IPS-15b (cell line): ENCODE data around the gene STX1A.

Source experiments
- H3K27me3 ChIP-seq: one replicate; pipeline ENCODE4 v1.6.1; 2013; ENCODE audit warnings: low read length; ENCODE audit not compliant: control insufficient read depth, insufficient read depth
- H3K36me3 ChIP-seq: one replicate; pipeline ENCODE4 v1.6.1; 2013; ENCODE audit warnings: low read length; ENCODE audit not compliant: control insufficient read depth, insufficient read depth
- H3K4me1 ChIP-seq: one replicate; pipeline ENCODE4 v1.6.1; 2013; ENCODE audit warnings: mild to moderate bottlenecking, low read length; ENCODE audit not compliant: control insufficient read depth, insufficient read depth
- H3K4me3 ChIP-seq: one replicate; pipeline ENCODE4 v1.5.1; 2013; ENCODE audit warnings: low read depth, low read length
- H3K9ac ChIP-seq: one replicate; pipeline ENCODE4 v1.6.1; 2013; ENCODE audit warnings: low read depth, mild to moderate bottlenecking, low read length
- H3K9me3 ChIP-seq: one replicate; pipeline ENCODE4 v1.6.1; 2013; ENCODE audit warnings: mild to moderate bottlenecking, low read length; ENCODE audit not compliant: control insufficient read depth, insufficient read depth

Gene STX1A

GRCh38 chr7:73703757-73704639, 15.5 kb downstream of the STX1A start:
- peak overlapping the region; percentile 46 for H3K4me3 ChIP-seq
- H3K36me3 ChIP-seq = peaks cover 27% of the 10 kb centered on the region
- H3K9ac ChIP-seq = peak overlapping the region; percentile 27
- H3K4me1 ChIP-seq = peaks cover 17% of the 10 kb centered on the region
- no peaks in the 10 kb centered on the region for H3K27me3 ChIP-seq
- H3K9me3 ChIP-seq = no peaks in the 10 kb centered on the region

GRCh38 chr7:73703225-73703624, 16.2 kb downstream of the STX1A start:
- Histone ChIP-seq H3K4me1 (peaks cover 17% of the 10 kb centered on the region), H3K9me3 (no peaks in the 10 kb centered on the region), H3K9ac (peak overlapping the region; percentile 27), H3K4me3 (peak overlapping the region; percentile 46), H3K27me3 (no peaks in the 10 kb centered on the region), H3K36me3 (peaks cover 30% of the 10 kb centered on the region)

GRCh38 chr7:73702665-73703064, 16.8 kb downstream of the STX1A start:
- Histone ChIP-seq H3K4me1 (peaks cover 17% of the 10 kb centered on the region), H3K36me3 (peaks cover 31% of the 10 kb centered on the region), H3K27me3 (no peaks in the 10 kb centered on the region), H3K9me3 (no peaks in the 10 kb centered on the region), H3K4me3 (no peak overlapping the region), H3K9ac (no peak overlapping the region)

- Histone ChIP-seq H3K9me3 (no peaks in the 10 kb centered on the region), H3K9ac (no peak overlapping the region), H3K27me3 (no peaks in the 10 kb centered on the region), H3K4me1 (peaks cover 17% of the 10 kb centered on the region), H3K36me3 (peaks cover 35% of the 10 kb centered on the region), H3K4me3 (no peak overlapping the region)
These were observed 17.2 kb downstream of the STX1A start for GRCh38 chr7:73702226-73702625.

GRCh38 chr7:73701357-73701995, 18.0 kb downstream of the STX1A start:
- peaks cover 38% of the 10 kb centered on the region for H3K36me3 ChIP-seq
- H3K4me1 ChIP-seq = peaks cover 17% of the 10 kb centered on the region

GRCh38 chr7:73700581-73701134, 18.8 kb downstream of the STX1A start:
- peaks cover 17% of the 10 kb centered on the region for H3K4me1 ChIP-seq
- no peak overlapping the region for H3K4me3 ChIP-seq
- peaks cover 39% of the 10 kb centered on the region for H3K36me3 ChIP-seq
- H3K9me3 ChIP-seq = no peaks in the 10 kb centered on the region
- H3K27me3 ChIP-seq = no peaks in the 10 kb centered on the region
- no peak overlapping the region for H3K9ac ChIP-seq

More at GRCh38 chr7:73701357-73701995, 18.0 kb downstream of the STX1A start:
- Histone ChIP-seq H3K4me3 (no peak overlapping the region), H3K9me3 (no peaks in the 10 kb centered on the region), H3K9ac (no peak overlapping the region), H3K27me3 (no peaks in the 10 kb centered on the region)

- no peak overlapping the region for H3K4me3 ChIP-seq
- H3K4me1 ChIP-seq = peaks cover 15% of the 10 kb centered on the region
- peaks cover 42% of the 10 kb centered on the region for H3K36me3 ChIP-seq
- no peak overlapping the region for H3K9ac ChIP-seq
- H3K9me3 ChIP-seq = no peaks in the 10 kb centered on the region
- no peaks in the 10 kb centered on the region for H3K27me3 ChIP-seq
These were observed 19.4 kb downstream of the STX1A start for GRCh38 chr7:73700069-73700423.

- no peak overlapping the region for H3K9ac ChIP-seq
- H3K4me3 ChIP-seq = no peak overlapping the region
- peaks cover 10% of the 10 kb centered on the region for H3K4me1 ChIP-seq
- no peaks in the 10 kb centered on the region for H3K27me3 ChIP-seq
- no peaks in the 10 kb centered on the region for H3K9me3 ChIP-seq
- peaks cover 47% of the 10 kb centered on the region for H3K36me3 ChIP-seq
These were observed 19.9 kb downstream of the STX1A start for GRCh38 chr7:73699370-73700068.

- Histone ChIP-seq H3K4me1 (peaks cover 5% of the 10 kb centered on the region), H3K27me3 (no peaks in the 10 kb centered on the region), H3K4me3 (no peak overlapping the region), H3K36me3 (peaks cover 57% of the 10 kb centered on the region), H3K9me3 (no peaks in the 10 kb centered on the region), H3K9ac (no peak overlapping the region)
These were observed 21.1 kb downstream of the STX1A start for GRCh38 chr7:73698410-73698809.

- no peaks in the 10 kb centered on the region for H3K4me1 ChIP-seq
- H3K36me3 ChIP-seq = peaks cover 58% of the 10 kb centered on the region
- H3K9ac ChIP-seq = no peak overlapping the region
- no peak overlapping the region for H3K4me3 ChIP-seq
- H3K9me3 ChIP-seq = no peaks in the 10 kb centered on the region
- H3K27me3 ChIP-seq = no peaks in the 10 kb centered on the region
These were observed 23.1 kb downstream of the STX1A start for GRCh38 chr7:73696372-73696771.

GRCh38 chr7:73690646-73691045, 28.8 kb downstream of the STX1A start:
- Histone ChIP-seq H3K9ac (no peak overlapping the region), H3K4me1 (no peaks in the 10 kb centered on the region), H3K9me3 (no peaks in the 10 kb centered on the region), H3K27me3 (no peaks in the 10 kb centered on the region), H3K4me3 (no peak overlapping the region), H3K36me3 (peaks cover 46% of the 10 kb centered on the region)
